GM19328 (cell line): ENCODE measurements around the gene SPAG16.

Source experiments
- ATAC-seq: cut with Tn5 transposase; IDR thresholded peaks from one replicate; pipeline ENCODE4 v1.9.1; 2021; ENCODE audit warnings: mild to moderate bottlenecking, moderate library complexity; ENCODE audit not compliant: unreplicated experiment

The SPAG16 gene

GRCh38 chr2:214130114-214130513, 845.9 kb downstream of the SPAG16 start:
- ATAC-seq: no peak

- ATAC-seq: no peak
These were observed 851.7 kb downstream of the SPAG16 start for GRCh38 chr2:214135966-214136365.

DNA sequence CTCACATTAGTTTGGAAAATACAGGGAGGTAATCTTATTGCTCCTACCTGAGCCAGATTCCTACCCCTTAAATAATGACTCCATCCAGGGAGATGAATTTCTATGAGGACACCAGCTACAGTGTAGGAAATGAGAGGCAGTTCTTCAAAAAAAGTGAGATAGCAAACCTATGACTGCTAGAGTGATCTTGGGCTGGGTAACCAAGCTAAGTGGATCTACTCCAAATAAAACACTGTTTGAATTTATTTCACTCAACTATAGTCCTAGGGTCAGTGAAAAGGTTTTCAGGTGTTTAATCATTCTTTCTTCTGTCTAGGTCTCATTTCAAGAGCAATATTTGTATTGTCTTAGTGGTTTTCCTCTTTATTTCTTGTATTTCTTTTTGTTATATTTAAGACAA, 854.5 kb downstream of the SPAG16 start:
- no peak for ATAC-seq

- no peak for ATAC-seq
These were observed 855.5 kb downstream of the SPAG16 start for GRCh38 chr2:214139630-214140284.

GRCh38 chr2:214156971-214157370, 872.7 kb downstream of the SPAG16 start:
- no peak for ATAC-seq

GRCh38 chr2:214158851-214159250, 874.6 kb downstream of the SPAG16 start:
- no peak for ATAC-seq

DNA sequence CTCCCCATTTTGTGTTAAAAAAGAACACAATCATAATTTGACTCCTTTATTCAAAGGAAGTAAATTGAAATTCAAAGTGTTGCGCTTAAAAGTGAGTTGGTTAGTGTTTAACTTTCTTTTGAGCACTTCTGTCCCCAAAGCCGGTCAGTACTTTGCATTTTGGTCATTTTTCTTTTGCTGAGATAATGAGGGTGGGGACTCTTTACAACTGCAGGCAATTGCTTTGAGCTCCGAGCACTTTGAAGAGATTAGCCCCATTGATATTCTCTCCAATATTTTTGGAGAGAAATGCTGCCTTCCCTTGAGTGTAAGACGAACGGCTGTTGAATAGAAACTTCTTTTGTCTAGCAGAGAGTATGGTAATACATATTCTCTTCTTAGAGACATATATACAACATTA, 885.0 kb downstream of the SPAG16 start:
- no peak for ATAC-seq

DNA sequence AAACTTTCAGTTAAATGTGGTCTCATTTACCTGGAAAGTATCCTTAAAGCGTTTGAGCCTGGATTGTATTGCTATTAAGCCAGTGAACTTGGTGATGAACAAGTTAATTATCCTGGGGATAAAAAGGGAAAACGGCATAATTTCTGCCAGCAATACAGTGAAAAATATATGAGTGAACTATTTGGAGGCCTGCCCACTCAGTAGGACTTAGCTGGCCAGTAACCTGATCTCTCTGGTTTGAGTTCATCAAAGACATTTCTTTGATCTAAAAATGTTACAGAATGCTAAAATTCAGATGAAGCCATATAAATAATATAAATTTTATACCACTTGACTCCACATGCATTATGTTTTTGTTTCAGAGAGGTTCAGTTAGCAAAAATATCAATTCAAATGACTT, 885.5 kb downstream of the SPAG16 start:
- no peak for ATAC-seq

- no peak for ATAC-seq
These were observed 890.3 kb downstream of the SPAG16 start for GRCh38 chr2:214174563-214174962.

- ATAC-seq: no peak
These were observed 895.8 kb downstream of the SPAG16 start for GRCh38 chr2:214180071-214180470.

GRCh38 chr2:214180686-214181085, 896.4 kb downstream of the SPAG16 start:
- no peak for ATAC-seq

GRCh38 chr2:214184461-214184860, 900.2 kb downstream of the SPAG16 start:
- no peak for ATAC-seq

DNA sequence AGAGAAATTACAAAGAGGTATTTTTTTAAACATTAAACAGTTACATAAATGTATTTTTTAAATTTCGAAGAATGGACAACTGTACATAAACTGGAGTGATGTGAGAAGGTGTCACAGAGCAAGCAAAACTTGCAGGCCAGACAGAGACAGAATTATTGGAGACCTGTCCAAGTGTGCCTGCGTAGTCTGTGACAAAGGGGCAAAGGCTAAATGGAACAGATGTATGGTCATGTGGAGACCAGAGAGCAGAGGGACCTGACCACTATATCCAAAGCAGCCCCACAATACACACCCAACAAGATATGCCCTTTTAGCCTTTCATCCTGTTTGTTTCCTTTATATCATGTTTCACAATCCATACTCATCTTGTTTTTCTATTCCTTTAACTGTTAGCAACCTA, 901.3 kb downstream of the SPAG16 start:
- no peak for ATAC-seq

GRCh38 chr2:214192711-214193110, 908.4 kb downstream of the SPAG16 start:
- ATAC-seq: no peak

DNA sequence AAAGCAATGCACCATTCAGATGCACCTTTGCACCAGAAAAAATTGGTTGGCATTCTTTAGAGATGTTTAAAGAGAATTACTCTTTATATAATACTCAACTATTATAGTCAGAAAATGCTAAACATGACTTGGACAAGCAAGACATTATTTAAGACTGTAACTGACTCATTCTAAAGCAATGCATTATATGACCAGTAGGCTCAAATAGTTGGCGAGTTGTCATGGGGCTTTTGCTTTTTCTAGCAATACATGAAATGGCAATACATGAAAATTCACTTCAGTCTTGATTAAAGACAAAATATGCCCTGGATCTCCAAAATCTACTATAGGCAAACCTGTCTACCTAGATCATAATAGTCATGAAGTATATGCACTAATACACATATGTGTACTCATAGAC, 909.7 kb downstream of the SPAG16 start:
- ATAC-seq: no peak

DNA sequence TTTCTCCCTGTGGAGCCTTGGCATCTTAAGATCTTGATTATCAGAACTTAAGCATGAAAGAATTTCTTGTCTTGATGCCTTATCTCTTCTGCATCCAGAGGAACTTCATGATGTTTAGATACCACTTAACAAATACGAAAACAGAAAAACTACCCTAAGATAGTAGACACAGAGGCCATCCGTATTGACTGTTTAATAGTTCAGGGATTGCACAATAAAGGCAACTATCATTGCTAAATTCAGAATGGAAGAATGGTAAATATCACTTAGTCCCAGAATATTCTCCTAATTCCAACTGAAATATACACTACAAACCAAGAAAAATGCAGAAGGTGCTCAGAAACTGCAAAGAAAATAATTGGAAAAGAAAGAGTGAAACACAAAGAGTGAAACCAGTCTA, 912.0 kb downstream of the SPAG16 start:
- ATAC-seq: no peak

- no peak for ATAC-seq
These were observed 917.6 kb downstream of the SPAG16 start for GRCh38 chr2:214201892-214202291.

GRCh38 chr2:214203214-214203613, 919.0 kb downstream of the SPAG16 start:
- ATAC-seq: no peak

DNA sequence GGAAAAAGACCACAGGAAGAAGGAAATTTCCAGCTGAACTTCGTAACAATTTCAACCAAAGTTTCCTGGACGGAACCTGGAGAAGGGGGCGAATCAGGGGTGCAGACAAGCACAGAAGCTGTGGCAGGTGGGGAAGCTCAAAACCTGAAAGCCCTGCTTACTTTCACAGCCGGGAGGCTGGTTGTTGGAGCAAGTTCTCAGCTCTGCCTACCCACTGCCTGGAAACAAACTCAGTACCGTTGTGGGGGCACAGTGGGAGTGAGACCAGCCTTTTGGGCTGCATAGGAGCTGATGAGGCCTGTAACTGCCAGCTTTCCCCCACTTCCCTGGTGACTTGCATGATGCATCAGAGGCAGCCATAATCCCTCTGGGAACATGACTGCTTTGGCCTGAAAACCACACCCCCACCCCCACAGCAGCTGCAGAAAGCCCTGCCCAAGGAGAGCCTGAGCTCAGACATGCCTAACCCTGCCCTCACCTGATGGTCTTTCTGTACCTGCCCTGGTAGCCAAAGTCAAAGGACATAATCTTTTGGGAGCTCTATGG, 919.6 kb downstream of the SPAG16 start:
- ATAC-seq: no peak

DNA sequence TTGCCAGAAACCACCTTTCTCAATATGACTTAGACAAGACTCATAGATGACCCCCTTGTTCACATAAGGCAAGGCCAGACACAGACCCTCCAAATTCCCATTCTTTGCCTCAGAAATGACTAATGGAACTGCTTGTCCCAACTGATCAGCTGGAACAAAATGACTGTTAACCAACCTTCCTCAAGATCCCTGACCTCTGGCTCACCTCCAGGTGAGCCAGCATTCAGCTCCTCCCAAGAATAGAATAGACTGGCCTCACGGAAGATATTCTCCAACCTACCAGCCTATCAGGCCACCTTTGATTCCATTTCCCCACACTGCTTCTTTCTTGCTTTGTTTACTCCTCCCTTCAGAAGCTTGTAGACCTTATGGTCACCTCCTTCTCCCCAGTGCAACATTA, 930.8 kb downstream of the SPAG16 start:
- ATAC-seq: no peak

DNA sequence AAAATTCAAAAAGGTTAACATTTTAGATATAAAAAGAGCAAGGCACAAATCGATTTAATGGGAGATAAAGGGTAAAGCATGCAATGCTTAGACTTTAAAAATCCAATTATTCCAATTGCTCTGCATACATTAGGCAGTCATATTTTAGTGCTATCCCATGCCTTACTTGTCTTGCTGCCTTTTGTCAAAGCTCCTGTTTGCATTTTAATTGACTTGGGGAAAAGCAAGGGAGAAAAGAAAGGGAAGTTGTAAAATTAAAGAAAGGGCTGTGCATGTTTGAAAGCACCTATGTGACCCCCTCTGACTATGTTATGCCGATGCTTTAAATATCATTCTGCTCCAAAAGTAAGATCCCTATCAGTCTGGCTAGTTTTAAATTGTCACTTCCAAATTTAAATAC, 932.9 kb downstream of the SPAG16 start:
- ATAC-seq: no peak

- ATAC-seq: no peak
These were observed 933.3 kb downstream of the SPAG16 start for GRCh38 chr2:214217599-214217998.

- ATAC-seq: no peak
These were observed 936.0 kb downstream of the SPAG16 start for GRCh38 chr2:214220251-214220650.
